ENCODE results near the gene DYRK1A. TPM values are rescaled to one million over a fixed set of nuclear protein-coding genes. Genes with fewer than 3 reads are reported as not detected.
"Not testable (repeated sequence)": the region's sequence is repeated elsewhere in the genome, so short reads cannot be mapped to it uniquely, and the experiment has no call there.

DYRK1A gene
- total RNA-seq, 4 donors from 2014 or later = 42.0 to 137 (median 119) TPM

GRCh38 chr21:37537391-37537996, 170.9 kb downstream of the DYRK1A start:
- no peak for DNase-seq
- H3K4me1 ChIP-seq = no peaks in the 10 kb centered on the region
- intact Hi-C loops (cut with DNase I; ENCODE audit: low total_unique reads) = no loop called here
- no peak overlapping the region for H3K4me3 ChIP-seq
- H3K36me3 ChIP-seq = no peaks in the 10 kb centered on the region
- TF ChIP-seq CTCF (IDR thresholded peaks at IDR 0.05) (no peak), POLR2A (IDR thresholded peaks at IDR 0.05) (no peak)
- H3K27me3 ChIP-seq = peaks cover 0 to 3% of the 10 kb centered on the region in 2 donors
- peaks cover 0 to 6% of the 10 kb centered on the region in 2 donors for H3K9me3 ChIP-seq
- H3K27ac ChIP-seq = no peak overlapping the region

- no peak for DNase-seq
- H3K4me1 ChIP-seq = no peaks in the 10 kb centered on the region
Measured at GRCh38 chr21:37538971-37539590, 172.5 kb downstream of the DYRK1A start.

GRCh38 chr21:37541128-37541527, 174.6 kb downstream of the DYRK1A start:
- H3K27me3 ChIP-seq; H3K4me1 ChIP-seq; H3K36me3 ChIP-seq; intact Hi-C loops (cut with DNase I; ENCODE audit: low total_unique reads); DNase-seq; H3K27ac ChIP-seq; H3K4me3 ChIP-seq; H3K9me3 ChIP-seq: not testable (repeated sequence)

More at GRCh38 chr21:37538971-37539590, 172.5 kb downstream of the DYRK1A start:
- intact Hi-C loops (cut with DNase I; ENCODE audit: low total_unique reads) = no loop called here
- H3K4me3 ChIP-seq = no peak overlapping the region
- H3K36me3 ChIP-seq = no peaks in the 10 kb centered on the region
- H3K27ac ChIP-seq = no peak overlapping the region
- H3K9me3 ChIP-seq = peaks cover 0 to 6% of the 10 kb centered on the region in 2 donors
- H3K27me3 ChIP-seq = peaks cover 0 to 5% of the 10 kb centered on the region in 2 donors
- no peak for TF ChIP-seq CTCF (IDR thresholded peaks at IDR 0.05)
- TF ChIP-seq POLR2A (IDR thresholded peaks at IDR 0.05) = no peak

GRCh38 chr21:37542512-37542911, 175.9 kb downstream of the DYRK1A start:
- TF ChIP-seq CTCF (IDR thresholded peaks at IDR 0.05) = no peak
- TF ChIP-seq POLR2A (IDR thresholded peaks at IDR 0.05) = no peak

GRCh38 chr21:37546299-37546908, 179.8 kb downstream of the DYRK1A start:
- no peaks in the 10 kb centered on the region for H3K36me3 ChIP-seq
- peaks cover 0 to 3% of the 10 kb centered on the region in 2 donors for H3K4me1 ChIP-seq
- intact Hi-C loops (cut with DNase I; ENCODE audit: low total_unique reads) = no loop called here
- H3K4me3 ChIP-seq = no peak overlapping the region
- peaks cover 0 to 5% of the 10 kb centered on the region in 2 donors for H3K27me3 ChIP-seq
- H3K9me3 ChIP-seq = no peaks in the 10 kb centered on the region
- DNase-seq = no peak
- H3K27ac ChIP-seq = peak overlapping the region in 1 of 2 donors; percentile 45
- no peak for TF ChIP-seq CTCF (IDR thresholded peaks at IDR 0.05)
- TF ChIP-seq POLR2A (IDR thresholded peaks at IDR 0.05) = no peak

More at GRCh38 chr21:37542512-37542911, 175.9 kb downstream of the DYRK1A start:
- Histone ChIP-seq H3K4me3 (no peak overlapping the region), H3K27ac (no peak overlapping the region), H3K27me3 (peaks cover 0 to 5% of the 10 kb centered on the region in 2 donors), H3K4me1 (no peaks in the 10 kb centered on the region), H3K36me3 (no peaks in the 10 kb centered on the region), H3K9me3 (no peaks in the 10 kb centered on the region)
- intact Hi-C loops (cut with DNase I; ENCODE audit: low total_unique reads) = no loop called here
- DNase-seq = no peak

All from uterus (tissue), 4 donors.